Endodermal cell (in vitro differentiated cells): ENCODE measurements around the gene GATA2. TPM values are rescaled to one million over a fixed set of nuclear protein-coding genes. Genes with fewer than 3 reads are reported as not detected.

ENCODE experiments used
- DNase-seq: peaks from one replicate; pipeline ENCODE4 v3.0.0-alpha.2; 2017
- H3K27ac ChIP-seq: 2 replicates; pipeline ENCODE4 v1.5.1; 2013; ENCODE audit warnings: mild to moderate bottlenecking, low read depth, low read length, moderate library complexity
- H3K27me3 ChIP-seq: 2 replicates; pipeline ENCODE4 v1.6.1; 2013; ENCODE audit warnings: mild to moderate bottlenecking, low read length, moderate library complexity; ENCODE audit not compliant: insufficient read depth, control insufficient read depth, poor library complexity, severe bottlenecking
- H3K36me3 ChIP-seq: 2 replicates; pipeline ENCODE4 v1.7.0; 2013; ENCODE audit warnings: mild to moderate bottlenecking, low read length, moderate library complexity; ENCODE audit not compliant: control insufficient read depth, insufficient read depth
- H3K4me1 ChIP-seq: one replicate; pipeline ENCODE4 v1.7.0; 2013; ENCODE audit warnings: low read length; ENCODE audit not compliant: control insufficient read depth, insufficient read depth
- H3K4me3 ChIP-seq: 2 replicates; pipeline ENCODE4 v1.5.1; 2013; ENCODE audit warnings: mild to moderate bottlenecking, low read length, moderate library complexity
- H3K9ac ChIP-seq: 2 replicates; pipeline ENCODE4 v1.6.1; 2013; ENCODE audit warnings: mild to moderate bottlenecking, low read length, moderate library complexity; ENCODE audit not compliant: poor library complexity, severe bottlenecking; ENCODE audit errors: extremely low read depth
- H3K9me3 ChIP-seq: 2 replicates; pipeline ENCODE4 v1.6.1; 2013; ENCODE audit warnings: mild to moderate bottlenecking, low read length, moderate library complexity; ENCODE audit not compliant: control insufficient read depth
- H3K27ac Mint-ChIP-seq: 2 replicates; pipeline ENCODE4 v1.8.0; 2020; ENCODE audit warnings: mixed read lengths
- H3K27me3 Mint-ChIP-seq: 2 replicates; pipeline ENCODE4 v1.8.0; 2021; ENCODE audit warnings: mild to moderate bottlenecking, mixed read lengths; ENCODE audit not compliant: insufficient read depth
- H3K36me3 Mint-ChIP-seq: 2 replicates; pipeline ENCODE4 v1.8.0; 2020; ENCODE audit warnings: low read depth, mixed read lengths
- H3K4me1 Mint-ChIP-seq: 2 replicates; pipeline ENCODE4 v1.8.0; 2020; ENCODE audit warnings: mixed read lengths
- H3K4me3 Mint-ChIP-seq: 2 replicates; pipeline ENCODE4 v1.8.0; 2020; ENCODE audit warnings: mild to moderate bottlenecking, moderate library complexity, mixed read lengths
- H3K9me3 Mint-ChIP-seq: 2 replicates; pipeline ENCODE4 v1.8.0; 2020; ENCODE audit warnings: mild to moderate bottlenecking, mixed read lengths
- WGBS, 2 experiments: methylation state at CpG; one replicate each; pipeline versions ENCODE4 v1.1.5 to v1.1.7; 2013; ENCODE audit warnings: missing lambda C conversion rate in 2 of 2, mixed read lengths in 1 of 2; ENCODE audit not compliant: insufficient coverage in 1 of 2, insufficient read length in 1 of 2; 5-methylcytosine and 5-hydroxymethylcytosine counted together
- total RNA-seq, 2 donors: library from RNA; stranded (reverse); fragmentation: NEBNext Ultra II Directional in 1 of 2; extraction: Animal tissue kit (Norgen Biotek cat#: 25700) in 1 of 2; gene quantifications; 2 replicates in 1 of 2; 3 replicates in 1 of 2; pipeline ENCODE4 v1.2.1, GENCODE V29; 2021
- TF ChIP-seq, protein P1 (sequence below): fragments of 200-600 bp; sonication (generic); conservative IDR thresholded peaks from 2 replicates; pipeline ENCODE4 v1.5.0; 2021; ENCODE audit warnings: antibody characterized with exemption, mild to moderate bottlenecking

Gene GATA2
- total RNA-seq, 2 donors from 2014 or later = 1.2 to 1.6 TPM

DNA sequence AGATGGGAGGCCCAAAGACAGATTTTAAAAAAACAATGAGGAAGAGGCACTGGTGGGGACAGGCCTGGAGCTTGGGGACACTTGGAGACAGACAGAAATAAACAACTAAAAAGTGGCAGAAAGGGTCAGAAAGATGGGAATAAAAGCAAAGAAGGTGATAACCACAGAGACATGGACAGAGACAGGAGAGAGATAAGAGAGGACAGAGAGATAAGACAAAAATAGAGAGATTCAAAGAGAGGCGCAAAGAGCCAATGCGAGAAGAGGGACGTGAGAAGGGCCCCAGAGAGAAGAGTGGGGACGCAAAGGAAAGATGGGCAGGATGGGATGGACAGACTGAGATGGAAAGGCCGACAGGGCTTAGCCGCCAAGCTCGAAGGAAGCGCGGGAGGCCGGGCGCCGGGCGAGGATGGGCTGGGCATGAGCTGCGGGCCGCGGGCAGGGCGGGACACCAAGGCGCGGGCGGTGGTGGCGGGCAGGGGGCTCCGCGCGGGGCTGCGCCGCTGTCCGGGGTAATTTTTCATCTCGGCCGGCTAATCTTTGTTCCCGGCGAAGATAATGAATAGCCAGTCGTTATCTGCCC lies 3.1 kb upstream of the GATA2 start:
- H3K27me3 Mint-ChIP-seq = peaks cover 93% of the 10 kb centered on the region
- no peak overlapping the region for H3K27ac Mint-ChIP-seq

DNA sequence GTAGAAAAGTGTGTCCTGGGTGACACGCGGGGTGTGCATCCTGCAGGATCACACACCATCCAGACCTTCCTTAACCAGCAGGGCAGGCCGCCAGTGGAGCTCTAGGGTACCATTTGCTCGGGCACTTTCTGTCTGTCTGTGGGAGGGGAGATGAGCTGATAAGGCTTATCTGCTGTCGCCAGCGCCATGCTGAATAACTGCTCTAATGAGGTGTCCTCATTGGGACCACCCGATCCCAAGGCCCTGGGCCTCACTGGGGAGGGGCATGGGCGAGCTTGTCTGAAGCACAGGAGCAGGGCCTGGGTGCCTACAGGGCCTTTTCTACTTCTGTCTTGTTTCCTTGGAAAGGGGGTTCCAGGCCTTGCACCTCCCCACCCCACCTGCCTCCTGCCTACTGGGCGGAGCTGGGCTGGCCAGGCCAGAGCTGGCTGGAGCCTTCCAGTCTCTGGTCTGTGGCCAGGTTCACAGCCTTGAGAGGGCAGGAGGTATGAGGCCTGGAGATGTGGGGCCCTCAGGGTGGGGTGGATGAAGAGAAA lies 2.5 kb upstream of the GATA2 start:
- no peak overlapping the region for H3K4me3 Mint-ChIP-seq
- peaks cover 9% of the 10 kb centered on the region for H3K4me1 ChIP-seq
- TF ChIP-seq, protein P1, sequence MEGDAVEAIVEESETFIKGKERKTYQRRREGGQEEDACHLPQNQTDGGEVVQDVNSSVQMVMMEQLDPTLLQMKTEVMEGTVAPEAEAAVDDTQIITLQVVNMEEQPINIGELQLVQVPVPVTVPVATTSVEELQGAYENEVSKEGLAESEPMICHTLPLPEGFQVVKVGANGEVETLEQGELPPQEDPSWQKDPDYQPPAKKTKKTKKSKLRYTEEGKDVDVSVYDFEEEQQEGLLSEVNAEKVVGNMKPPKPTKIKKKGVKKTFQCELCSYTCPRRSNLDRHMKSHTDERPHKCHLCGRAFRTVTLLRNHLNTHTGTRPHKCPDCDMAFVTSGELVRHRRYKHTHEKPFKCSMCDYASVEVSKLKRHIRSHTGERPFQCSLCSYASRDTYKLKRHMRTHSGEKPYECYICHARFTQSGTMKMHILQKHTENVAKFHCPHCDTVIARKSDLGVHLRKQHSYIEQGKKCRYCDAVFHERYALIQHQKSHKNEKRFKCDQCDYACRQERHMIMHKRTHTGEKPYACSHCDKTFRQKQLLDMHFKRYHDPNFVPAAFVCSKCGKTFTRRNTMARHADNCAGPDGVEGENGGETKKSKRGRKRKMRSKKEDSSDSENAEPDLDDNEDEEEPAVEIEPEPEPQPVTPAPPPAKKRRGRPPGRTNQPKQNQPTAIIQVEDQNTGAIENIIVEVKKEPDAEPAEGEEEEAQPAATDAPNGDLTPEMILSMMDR = no peak
- H3K27me3 Mint-ChIP-seq = peaks cover 93% of the 10 kb centered on the region
- peaks cover 91% of the 10 kb centered on the region for H3K27me3 ChIP-seq
- H3K27ac Mint-ChIP-seq = no peak overlapping the region
- no peaks in the 10 kb centered on the region for H3K9me3 Mint-ChIP-seq
- no peak overlapping the region for H3K9ac ChIP-seq
- peaks cover 18% of the 10 kb centered on the region for H3K4me1 Mint-ChIP-seq
- H3K27ac ChIP-seq = no peak overlapping the region
- H3K4me3 ChIP-seq = no peak overlapping the region
- H3K36me3 ChIP-seq = no peaks in the 10 kb centered on the region
- no peaks in the 10 kb centered on the region for H3K36me3 Mint-ChIP-seq
- DNase-seq = peak; percentile 43
- 70 to 94% methylated on average over 6 to 9 of the region's 9 CpGs for WGBS, 2 experiments
- H3K9me3 ChIP-seq = no peaks in the 10 kb centered on the region

More for the DNA sequence above, 3.1 kb upstream of the GATA2 start:
- Histone ChIP-seq H3K4me1 (peaks cover 9% of the 10 kb centered on the region), H3K27ac (no peak overlapping the region), H3K36me3 (no peaks in the 10 kb centered on the region), H3K4me3 (no peak overlapping the region), H3K9ac (no peak overlapping the region), H3K9me3 (no peaks in the 10 kb centered on the region), H3K27me3 (peaks cover 85% of the 10 kb centered on the region)
- Mint-ChIP-seq H3K36me3 (no peaks in the 10 kb centered on the region), H3K9me3 (no peaks in the 10 kb centered on the region), H3K4me1 (peaks cover 16% of the 10 kb centered on the region), H3K4me3 (no peak overlapping the region)
- WGBS, 2 experiments = 11 to 13% methylated on average over 8 to 32 of the region's 32 CpGs
- TF ChIP-seq, protein P1 = no peak
- peak; percentile 70 for DNase-seq

DNA sequence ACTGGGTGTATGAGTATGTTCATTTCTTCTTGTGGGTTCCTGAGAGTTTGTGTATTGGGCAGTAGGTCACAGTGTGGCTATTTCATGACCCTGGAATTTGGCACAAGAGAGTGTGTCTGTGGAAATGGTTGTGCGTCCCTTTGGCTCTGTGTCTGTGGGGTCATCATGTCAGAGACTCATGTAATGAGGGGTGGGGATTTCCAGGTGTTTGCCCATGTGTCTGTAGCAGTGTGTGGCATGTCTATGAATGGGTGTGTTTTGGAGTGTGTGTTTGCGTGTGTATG lies 1.3 kb upstream of the GATA2 start:
- Histone ChIP-seq H3K27me3 (peaks cover 97% of the 10 kb centered on the region), H3K9ac (no peak overlapping the region), H3K4me1 (peaks cover 9% of the 10 kb centered on the region), H3K36me3 (no peaks in the 10 kb centered on the region), H3K9me3 (no peaks in the 10 kb centered on the region), H3K27ac (no peak overlapping the region), H3K4me3 (no peak overlapping the region)
- Mint-ChIP-seq H3K9me3 (no peaks in the 10 kb centered on the region), H3K4me3 (no peak overlapping the region), H3K36me3 (no peaks in the 10 kb centered on the region), H3K27me3 (peaks cover 96% of the 10 kb centered on the region), H3K4me1 (peaks cover 18% of the 10 kb centered on the region), H3K27ac (no peak overlapping the region)
- DNase-seq = no peak
- TF ChIP-seq, protein P1 = no peak
- 83 to 88% methylated on average over 1 to 2 of the region's 2 CpGs for WGBS, 2 experiments
